ENCODE measurements around the gene UST.
A peak's percentile ranks its signal among the peaks of the same experiment; 100 is the strongest.
"Not testable (repeated sequence)": the region's sequence is repeated elsewhere in the genome, so short reads cannot be mapped to it uniquely, and the experiment has no call there.

The UST gene

GRCh38 chr6:148736774-148737412 is 9.9 kb upstream of the UST start:
- DNase-seq (ENCODE audit: low read depth in 2 of 2): no peak

- DNase-seq (ENCODE audit: low read depth in 2 of 2): no peak
These were observed 9.0 kb upstream of the UST start for GRCh38 chr6:148737806-148738205.

GRCh38 chr6:148738946-148739821 is 7.6 kb upstream of the UST start:
- no peak for DNase-seq (ENCODE audit: low read depth in 2 of 2)

GRCh38 chr6:148739822-148740128 is 7.1 kb upstream of the UST start:
- DNase-seq (ENCODE audit: low read depth in 2 of 2): no peak

- no peak for DNase-seq (ENCODE audit: low read depth in 2 of 2)
These were observed 3.4 kb upstream of the UST start for GRCh38 chr6:148743476-148743875.

GRCh38 chr6:148745926-148746325 is 904 bp upstream of the UST start:
- DNase-seq (ENCODE audit: low read depth in 2 of 2): no peak

GRCh38 chr6:148747145-148747470 is 278 bp downstream of the UST start:
- DNase-seq (ENCODE audit: low read depth in 2 of 2): no peak

- no peak for DNase-seq (ENCODE audit: low read depth in 2 of 2)
These were observed 788 bp downstream of the UST start for GRCh38 chr6:148747471-148748165.

- no peak for DNase-seq (ENCODE audit: low read depth in 2 of 2)
These were observed 2.8 kb downstream of the UST start for GRCh38 chr6:148749674-148750073.

GRCh38 chr6:148750838-148751792 is 4.3 kb downstream of the UST start:
- no peak for DNase-seq (ENCODE audit: low read depth in 2 of 2)

GRCh38 chr6:148751793-148752170 is 5.0 kb downstream of the UST start:
- no peak for DNase-seq (ENCODE audit: low read depth in 2 of 2)

- not testable (repeated sequence) for DNase-seq (ENCODE audit: low read depth in 2 of 2)
These were observed 8.5 kb downstream of the UST start for GRCh38 chr6:148755379-148755778.

- DNase-seq (ENCODE audit: low read depth in 2 of 2): no peak
These were observed 11.2 kb downstream of the UST start for GRCh38 chr6:148757944-148758480.

GRCh38 chr6:148758492-148758891 is 11.7 kb downstream of the UST start:
- DNase-seq (ENCODE audit: low read depth in 2 of 2): peak in 1 of 2 donors; percentile 41

GRCh38 chr6:148760258-148760534 is 13.4 kb downstream of the UST start:
- DNase-seq (ENCODE audit: low read depth in 2 of 2): no peak

GRCh38 chr6:148760568-148761526 is 14.0 kb downstream of the UST start:
- DNase-seq (ENCODE audit: low read depth in 2 of 2): peak in 1 of 2 donors; percentile 37

- DNase-seq (ENCODE audit: low read depth in 2 of 2): no peak
These were observed 14.7 kb downstream of the UST start for GRCh38 chr6:148761527-148762011.

GRCh38 chr6:148762231-148762630 is 15.4 kb downstream of the UST start:
- no peak for DNase-seq (ENCODE audit: low read depth in 2 of 2)

GRCh38 chr6:148764259-148765020 is 17.6 kb downstream of the UST start:
- DNase-seq (ENCODE audit: low read depth in 2 of 2): not testable (repeated sequence)

All from stimulated activated CD4-positive, alpha-beta T cell treated with anti-CD3 and anti-CD28 coated beads, Interleukin-4, amount 100 ng/mL, for 48 hours (primary cell).